ENCODE measurements around the gene GATB.

DNA sequence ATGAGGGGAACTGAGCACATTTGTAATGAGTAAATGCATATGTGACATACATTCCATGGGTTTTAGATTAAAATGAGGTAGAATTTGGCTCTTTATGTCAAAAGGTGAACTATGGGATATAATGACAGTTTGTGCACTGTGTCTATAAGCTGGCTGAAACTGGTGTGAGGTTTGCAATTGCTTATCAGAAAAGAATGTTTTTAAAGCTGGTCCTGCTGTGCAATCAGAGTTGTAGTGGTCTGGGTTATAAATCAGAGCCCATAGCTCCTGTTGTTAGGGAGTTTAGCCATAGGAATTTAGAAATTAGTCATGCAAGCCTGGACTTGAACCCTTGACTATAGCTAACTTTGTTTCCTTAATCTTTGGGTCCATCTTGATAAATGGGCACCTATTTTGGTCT, 23.1 kb upstream of the GATB start:
- TF ChIP-seq, protein P1, sequence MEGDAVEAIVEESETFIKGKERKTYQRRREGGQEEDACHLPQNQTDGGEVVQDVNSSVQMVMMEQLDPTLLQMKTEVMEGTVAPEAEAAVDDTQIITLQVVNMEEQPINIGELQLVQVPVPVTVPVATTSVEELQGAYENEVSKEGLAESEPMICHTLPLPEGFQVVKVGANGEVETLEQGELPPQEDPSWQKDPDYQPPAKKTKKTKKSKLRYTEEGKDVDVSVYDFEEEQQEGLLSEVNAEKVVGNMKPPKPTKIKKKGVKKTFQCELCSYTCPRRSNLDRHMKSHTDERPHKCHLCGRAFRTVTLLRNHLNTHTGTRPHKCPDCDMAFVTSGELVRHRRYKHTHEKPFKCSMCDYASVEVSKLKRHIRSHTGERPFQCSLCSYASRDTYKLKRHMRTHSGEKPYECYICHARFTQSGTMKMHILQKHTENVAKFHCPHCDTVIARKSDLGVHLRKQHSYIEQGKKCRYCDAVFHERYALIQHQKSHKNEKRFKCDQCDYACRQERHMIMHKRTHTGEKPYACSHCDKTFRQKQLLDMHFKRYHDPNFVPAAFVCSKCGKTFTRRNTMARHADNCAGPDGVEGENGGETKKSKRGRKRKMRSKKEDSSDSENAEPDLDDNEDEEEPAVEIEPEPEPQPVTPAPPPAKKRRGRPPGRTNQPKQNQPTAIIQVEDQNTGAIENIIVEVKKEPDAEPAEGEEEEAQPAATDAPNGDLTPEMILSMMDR (conservative IDR thresholded peaks at IDR 0.05 in 1 of 2, IDR thresholded peaks at IDR 0.05 in 1 of 2; ENCODE audit: extremely low read depth in 1 of 2, insufficient read depth in 1 of 2, low read depth in 1 of 2, low read length in 2 of 2): no peak
- no peak for TF ChIP-seq EZH2 (IDR thresholded peaks at IDR 0.05; ENCODE audit: borderline replicate concordance, low read length)
